Measurements from ENCODE around the gene EIF4H. TPM values are rescaled to one million over a fixed set of nuclear protein-coding genes. Genes with fewer than 3 reads are reported as not detected.

Gene EIF4H
- total RNA-seq, 2 donors from 2014 or later = 452 to 457 TPM

Other genes starting within 250 kb of the EIF4H start
- gene ELN, start 146.2 kb upstream of the EIF4H start, total RNA-seq = not detected
- 10 to 100 TPM; 18.8 to 22.3 TPM for gene LIMK1, start 90.6 kb upstream of the EIF4H start, total RNA-seq
- gene LAT2, start 35.6 kb downstream of the EIF4H start, total RNA-seq = 1 to 10 TPM; 3.7 to 7.6 TPM
- gene RFC2, start 80.0 kb downstream of the EIF4H start, total RNA-seq = 10 to 100 TPM; 62.9 to 95.3 TPM
- gene CLIP2, start 115.1 kb downstream of the EIF4H start, total RNA-seq = 1 to 10 TPM; 2.4 to 3.2 TPM